ENCODE data around the gene CEP76.
"Not testable (repeated sequence)": the region's sequence is repeated elsewhere in the genome, so short reads cannot be mapped to it uniquely, and the experiment has no call there.

The CEP76 gene

DNA sequence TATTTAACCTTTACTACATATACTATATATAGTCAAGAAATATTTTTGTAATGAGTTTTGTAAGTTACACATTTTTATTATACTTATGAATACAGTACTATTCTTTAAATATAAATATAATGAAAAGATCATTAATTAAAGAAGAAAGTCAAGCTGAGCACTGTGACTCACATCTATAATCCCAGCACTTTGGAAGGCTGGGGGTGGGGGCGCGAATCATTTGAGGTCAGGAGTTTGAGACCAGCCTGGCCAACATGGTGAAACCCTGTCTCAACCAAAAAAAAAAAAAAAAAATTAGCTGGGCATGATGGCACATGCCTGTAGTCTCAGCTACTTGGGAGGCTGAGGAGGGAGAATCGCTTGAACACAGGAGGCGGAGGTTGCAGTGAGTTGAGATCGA is 58.8 kb downstream of the CEP76 start:
- DNase-seq (ENCODE audit: low read depth), result not testable (repeated sequence)

DNA sequence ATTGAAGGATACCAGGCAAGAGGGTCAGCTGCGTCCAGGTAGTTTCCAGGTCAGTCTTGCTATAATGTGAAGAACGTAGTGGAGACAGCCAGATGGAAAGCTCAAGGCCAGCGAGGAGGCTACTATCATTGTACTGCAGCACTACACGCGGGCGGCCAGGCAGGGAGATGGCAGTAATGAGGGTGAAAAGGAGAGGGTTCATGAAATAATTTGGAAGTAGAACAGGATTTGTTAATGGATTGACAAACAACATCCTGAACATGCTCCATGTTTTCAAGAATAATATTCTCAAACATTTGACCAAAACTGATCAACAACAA is 61.7 kb downstream of the CEP76 start:
- DNase-seq (ENCODE audit: low read depth), result no peak

DNA sequence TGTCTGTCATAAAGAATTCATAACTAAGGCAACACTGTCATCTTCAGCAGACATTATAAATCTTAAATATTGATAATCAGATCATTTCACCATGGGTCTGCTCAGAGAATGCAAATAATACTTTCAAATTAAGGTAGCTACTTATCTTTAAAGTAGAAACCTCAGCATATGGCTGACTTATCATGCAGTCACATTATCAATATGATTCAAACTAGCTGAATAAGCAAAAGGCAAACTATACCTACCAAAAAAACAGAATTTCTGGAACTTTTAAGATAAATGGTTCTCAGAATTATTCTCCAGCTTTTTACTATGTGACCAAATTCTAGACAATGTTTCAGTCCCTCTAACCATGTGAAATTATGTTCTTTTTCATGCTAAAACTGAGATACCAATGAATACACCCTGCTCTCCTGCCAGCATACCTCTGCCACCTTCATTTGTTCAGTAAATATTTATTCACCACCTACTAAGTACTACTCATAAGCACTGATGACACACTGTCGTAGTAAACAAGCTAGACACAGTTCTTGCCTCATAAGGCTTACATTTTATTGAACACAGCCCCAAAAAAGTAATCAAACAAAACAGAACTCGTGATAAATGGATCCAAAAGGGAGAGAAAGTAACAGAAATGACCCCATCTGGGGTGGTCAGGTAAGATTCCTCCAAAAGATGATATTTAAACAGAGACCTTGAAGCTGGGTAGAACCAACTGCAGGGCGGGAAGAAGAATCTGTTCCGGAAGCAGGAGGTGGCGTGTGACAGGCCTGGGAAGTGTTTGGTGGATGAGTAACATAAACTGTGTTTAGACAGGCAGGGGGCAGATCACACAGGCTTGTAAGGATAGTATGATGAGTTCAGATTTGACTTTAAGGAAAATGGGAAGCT is 62.3 kb downstream of the CEP76 start:
- DNase-seq (ENCODE audit: low read depth), result no peak

DNA sequence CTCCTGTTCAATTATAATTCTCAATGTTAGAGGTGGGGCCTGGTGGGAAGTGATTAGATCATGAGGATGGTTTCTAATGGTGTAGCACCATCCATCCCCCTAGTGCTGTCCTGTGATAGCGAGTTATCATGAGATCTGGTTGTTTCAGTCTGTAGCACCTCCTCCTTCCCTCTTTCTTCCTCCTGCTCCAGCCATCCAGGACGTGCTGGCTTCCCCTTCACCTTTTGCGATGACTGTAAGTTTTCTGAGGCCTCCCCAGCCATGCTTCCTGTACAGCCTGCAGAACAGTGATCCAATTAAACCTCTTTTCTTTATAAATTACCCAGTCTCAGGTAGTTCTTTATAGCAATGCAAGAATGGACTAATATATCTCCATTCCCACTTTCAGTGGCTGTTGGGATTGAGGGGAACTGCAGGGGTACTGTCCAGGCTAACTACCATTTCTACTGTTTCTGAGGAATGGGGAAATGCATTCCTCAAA is 63.8 kb downstream of the CEP76 start:
- DNase-seq (ENCODE audit: low read depth), result no peak

DNA sequence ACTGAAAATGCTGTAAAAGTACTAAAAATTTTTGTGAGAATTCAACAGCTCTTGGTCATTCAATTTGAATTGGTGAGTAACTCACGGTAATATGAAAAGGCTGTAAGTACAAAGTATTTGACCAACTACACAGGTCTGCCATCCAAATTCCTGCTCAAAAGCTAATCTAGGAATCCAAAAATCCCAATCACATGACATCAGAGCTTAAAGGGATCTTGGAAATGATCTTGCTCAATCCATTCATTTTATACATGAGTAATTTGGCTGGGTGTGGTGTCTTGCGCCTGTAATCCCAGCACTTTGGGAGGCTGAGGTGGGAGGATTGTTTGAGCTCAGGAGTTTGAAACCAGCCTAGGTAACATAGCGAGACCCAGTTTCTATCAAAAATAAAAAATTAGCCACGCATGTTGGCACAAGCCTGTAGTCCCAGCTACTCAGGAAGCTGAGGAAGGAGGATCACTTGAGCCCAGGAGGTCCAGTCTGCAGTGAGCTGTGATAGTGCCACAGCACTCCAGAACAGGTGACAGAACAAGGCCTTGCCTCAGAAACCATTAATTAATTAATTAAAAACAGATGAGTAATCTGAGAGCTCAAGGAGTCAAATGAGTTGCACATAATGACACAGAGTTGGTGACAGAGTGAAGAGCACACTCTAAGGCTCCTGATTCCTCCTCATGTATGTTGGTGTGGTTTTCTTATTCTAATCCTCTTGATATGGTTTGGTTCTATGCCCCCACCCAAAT is 64.5 kb downstream of the CEP76 start:
- DNase-seq (ENCODE audit: low read depth), result no peak

DNA sequence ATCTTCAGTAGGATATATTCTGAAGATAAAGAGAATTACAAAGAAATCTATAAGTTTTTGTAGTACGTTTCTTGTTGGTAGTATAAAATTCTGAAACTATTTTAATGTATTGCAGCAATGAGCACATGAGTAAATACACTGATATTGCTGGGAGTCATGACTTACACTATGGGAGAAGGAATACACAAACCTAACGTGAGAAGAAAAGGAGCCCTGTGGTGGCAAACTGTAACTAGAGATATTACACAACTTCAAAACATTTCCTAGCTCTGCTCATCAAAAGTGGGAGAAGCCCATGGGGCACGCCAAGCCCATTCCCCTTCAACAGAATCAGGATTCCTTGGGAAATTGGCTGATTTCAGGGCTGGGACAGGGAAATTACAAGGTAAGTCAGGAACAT is 65.1 kb downstream of the CEP76 start:
- DNase-seq (ENCODE audit: low read depth), result no peak

DNA sequence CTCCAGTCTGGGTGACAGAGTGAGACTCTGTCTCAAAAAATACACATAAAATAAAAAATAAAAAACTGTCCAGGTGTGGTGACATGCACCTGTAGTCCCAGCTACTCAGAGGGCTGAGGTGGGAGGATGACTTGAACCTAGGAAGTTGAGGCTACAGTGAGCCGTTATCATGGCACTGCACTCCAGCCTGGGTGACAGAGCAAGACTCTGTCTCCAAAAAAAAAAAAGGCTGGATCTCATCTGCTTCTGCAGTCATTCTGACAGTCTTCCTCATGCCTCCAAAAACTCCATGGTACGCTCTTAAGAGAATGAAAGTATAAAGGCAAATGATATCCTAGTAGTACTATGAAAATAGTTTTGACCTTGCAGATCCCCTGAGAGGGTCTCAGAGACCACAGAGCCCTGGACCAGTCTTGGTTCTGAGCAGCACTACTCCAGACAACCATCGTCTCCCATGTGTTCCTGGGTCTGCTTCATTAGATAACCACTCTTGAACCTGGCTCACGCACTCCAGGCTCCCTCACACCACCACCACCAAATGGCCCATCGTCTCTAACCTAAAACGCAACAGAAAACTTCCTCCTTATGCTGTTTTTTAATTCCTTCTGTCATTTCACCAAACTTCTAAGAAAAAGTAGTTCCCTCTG is 70.6 kb downstream of the CEP76 start:
- no peak for DNase-seq (ENCODE audit: low read depth)

DNA sequence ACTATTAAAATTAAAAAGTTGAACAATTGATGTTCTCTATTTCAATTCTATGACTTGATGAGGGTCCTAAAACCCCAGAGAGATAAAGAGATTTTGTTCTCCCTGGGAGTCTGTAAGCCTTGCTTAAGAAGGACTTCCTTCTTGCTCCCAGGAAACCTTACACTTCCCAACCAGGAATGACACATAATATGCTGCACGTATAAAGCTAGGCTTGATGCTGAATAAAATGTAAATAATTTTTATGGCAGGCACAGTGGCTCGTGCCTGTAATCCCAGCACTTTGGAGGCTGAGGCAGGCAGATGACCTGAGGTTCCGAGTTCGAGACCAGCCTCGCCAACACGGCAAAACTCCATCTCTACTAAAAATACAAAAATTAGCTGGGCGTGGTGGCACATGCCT is 72.4 kb downstream of the CEP76 start:
- no peak for DNase-seq (ENCODE audit: low read depth)

DNA sequence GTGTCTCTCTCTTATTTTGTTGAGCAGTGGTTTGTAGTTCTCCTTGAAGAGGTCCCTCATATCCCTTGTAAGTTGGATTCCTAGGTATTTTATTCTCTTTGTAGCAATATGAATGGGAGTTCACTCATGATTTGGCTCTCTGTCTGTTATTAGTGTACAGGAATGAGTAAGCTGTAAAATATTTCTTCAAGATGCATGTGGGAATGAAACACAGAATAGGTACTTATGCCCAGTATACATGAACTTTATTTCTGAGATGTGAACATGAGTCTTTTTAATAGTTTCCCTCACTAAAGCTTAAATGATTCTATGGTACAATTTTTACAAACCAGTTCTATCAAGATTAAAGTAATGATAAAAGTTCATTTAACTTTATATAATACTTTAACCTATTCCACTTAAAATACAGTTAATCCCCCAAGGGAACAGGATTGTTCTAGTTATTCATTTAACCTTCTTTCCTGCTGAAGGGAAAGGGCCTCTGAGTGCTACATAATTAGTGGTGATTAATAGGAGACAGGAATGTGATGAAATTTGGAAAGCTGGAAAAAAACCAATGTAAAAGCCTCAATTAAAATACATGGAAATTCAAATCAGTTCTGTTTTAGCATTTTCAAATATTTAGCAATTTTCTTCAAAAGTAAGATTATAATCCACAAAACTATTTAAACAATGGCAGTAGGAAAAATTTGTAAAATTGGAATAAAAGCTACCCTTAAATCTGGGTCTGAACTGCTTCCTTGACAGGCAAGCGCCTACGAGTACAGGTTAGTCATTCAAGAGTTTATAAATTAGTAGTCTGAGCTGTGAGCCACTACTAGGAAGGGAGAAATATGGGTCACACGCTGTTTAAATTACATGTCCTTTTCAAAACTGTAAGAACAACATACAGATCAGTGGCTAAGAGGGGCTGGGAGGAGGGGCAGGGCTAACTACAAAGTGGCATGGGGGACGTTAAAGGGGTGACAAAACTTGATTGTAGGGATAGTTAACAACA is 73.5 kb downstream of the CEP76 start:
- DNase-seq (ENCODE audit: low read depth), result no peak

DNA sequence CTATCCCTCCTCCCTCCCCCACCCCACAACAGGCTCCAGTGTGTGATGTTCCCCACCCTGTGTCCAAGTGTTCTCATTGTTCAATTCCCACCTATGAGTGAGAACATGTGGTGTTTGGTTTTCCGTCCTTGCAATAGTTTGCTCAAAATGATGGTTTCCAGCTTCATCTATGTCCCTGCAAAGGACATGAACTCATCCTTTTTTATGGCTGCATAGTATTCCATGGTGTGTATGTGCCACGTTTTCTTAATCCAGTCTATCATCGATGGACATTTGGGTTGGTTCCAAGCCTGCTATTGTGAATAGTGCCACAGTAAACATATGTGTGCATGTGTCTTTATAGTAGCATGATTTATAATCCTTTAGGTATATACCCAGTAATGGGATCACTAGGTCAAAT is 75.3 kb downstream of the CEP76 start:
- not testable (repeated sequence) for DNase-seq (ENCODE audit: low read depth)

DNA sequence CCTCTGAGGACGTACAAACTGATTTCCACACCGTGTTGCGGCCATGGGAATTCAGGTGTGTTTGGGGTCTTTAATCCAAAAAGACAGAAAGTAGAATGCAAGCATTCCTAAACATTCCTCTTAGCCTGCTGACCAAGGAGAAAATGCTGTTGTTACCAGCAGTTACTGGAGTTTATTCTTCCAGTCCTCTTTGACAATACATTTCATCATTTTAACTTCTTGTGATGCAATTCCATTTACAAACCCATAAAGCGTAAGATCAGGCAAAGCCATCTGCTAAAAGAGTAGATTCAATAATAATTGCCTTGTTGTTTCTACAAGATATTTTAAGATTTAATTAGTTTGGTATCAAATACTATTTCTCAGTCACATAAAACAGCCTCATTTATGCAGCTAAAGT is 77.3 kb downstream of the CEP76 start:
- DNase-seq (ENCODE audit: low read depth), result no peak
